Liver (tissue), 3 donors: ENCODE measurements around the gene AP4S1.

Experiments
- ATF3 ChIP-seq: IDR thresholded peaks from 2 replicates; pipeline ENCODE4 v1.6.1; 2016; ENCODE audit warnings: antibody characterized with exemption
- CTCF ChIP-seq: fragments of 150-350 bp; IDR thresholded peaks from 2 replicates; pipeline ENCODE4 v1.5.1; 2017; ENCODE audit warnings: improper control_type of control experiment, low read depth, low read length; ENCODE audit not compliant: missing input control
- RAD21 ChIP-seq, 2 donors: IDR thresholded peaks; 2 replicates each; pipeline ENCODE4 v1.6.1; 2016; ENCODE audit warnings: antibody characterized with exemption in 2 of 2, mild to moderate bottlenecking in 2 of 2
- REST ChIP-seq: IDR thresholded peaks from 2 replicates; pipeline ENCODE4 v1.6.1; 2016; ENCODE audit warnings: antibody characterized with exemption, mild to moderate bottlenecking
- YY1 ChIP-seq: IDR thresholded peaks from 2 replicates; pipeline ENCODE4 v1.6.1; 2016; ENCODE audit warnings: antibody characterized with exemption, mild to moderate bottlenecking
- donor health status: healthy.
- donor health status: healthy.

GRCh38 chr14:31010935-31011334 is 14.5 kb upstream of the AP4S1 start:
- no peak for TF ChIP-seq ATF3
- no peak for TF ChIP-seq CTCF
- no peak for TF ChIP-seq RAD21 (IDR thresholded peaks at IDR 0.05)
- no peak for TF ChIP-seq REST
- TF ChIP-seq YY1 = no peak
